ENCODE data around the gene SLC25A51. TPM values are rescaled to one million over a fixed set of nuclear protein-coding genes. Genes with fewer than 3 reads are reported as not detected.

Gene SLC25A51
- total RNA-seq, 1 donor = 82.8 TPM

DNA sequence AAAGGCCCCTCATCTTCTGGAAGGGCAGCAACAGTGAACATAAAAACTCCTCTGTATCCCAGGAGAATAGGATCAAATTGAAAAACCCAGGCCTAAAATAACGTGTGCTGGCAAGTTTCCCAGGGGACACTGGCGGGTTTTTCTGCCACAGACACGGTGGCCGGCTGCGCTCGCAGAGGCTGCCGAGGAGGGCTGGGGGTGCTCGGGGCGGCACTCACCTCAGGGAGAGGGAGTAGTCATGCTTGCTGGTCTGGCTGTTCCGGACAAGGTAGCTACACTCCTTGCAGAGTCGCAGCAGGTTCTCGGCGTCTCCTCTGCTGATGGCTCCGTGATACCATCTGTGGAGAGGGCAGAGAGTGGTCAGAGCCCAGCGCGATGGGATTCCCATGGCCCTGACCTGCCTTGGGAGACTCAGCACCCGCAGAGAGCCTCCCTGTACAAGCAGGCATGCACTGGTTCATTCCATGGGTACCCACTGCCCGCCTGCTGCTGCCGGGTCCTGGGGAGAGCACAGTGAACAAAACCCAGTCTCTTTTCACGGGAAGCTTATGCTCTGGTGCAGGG lies 44.6 kb upstream of the SLC25A51 start:
- TF ChIP-seq, protein P1, sequence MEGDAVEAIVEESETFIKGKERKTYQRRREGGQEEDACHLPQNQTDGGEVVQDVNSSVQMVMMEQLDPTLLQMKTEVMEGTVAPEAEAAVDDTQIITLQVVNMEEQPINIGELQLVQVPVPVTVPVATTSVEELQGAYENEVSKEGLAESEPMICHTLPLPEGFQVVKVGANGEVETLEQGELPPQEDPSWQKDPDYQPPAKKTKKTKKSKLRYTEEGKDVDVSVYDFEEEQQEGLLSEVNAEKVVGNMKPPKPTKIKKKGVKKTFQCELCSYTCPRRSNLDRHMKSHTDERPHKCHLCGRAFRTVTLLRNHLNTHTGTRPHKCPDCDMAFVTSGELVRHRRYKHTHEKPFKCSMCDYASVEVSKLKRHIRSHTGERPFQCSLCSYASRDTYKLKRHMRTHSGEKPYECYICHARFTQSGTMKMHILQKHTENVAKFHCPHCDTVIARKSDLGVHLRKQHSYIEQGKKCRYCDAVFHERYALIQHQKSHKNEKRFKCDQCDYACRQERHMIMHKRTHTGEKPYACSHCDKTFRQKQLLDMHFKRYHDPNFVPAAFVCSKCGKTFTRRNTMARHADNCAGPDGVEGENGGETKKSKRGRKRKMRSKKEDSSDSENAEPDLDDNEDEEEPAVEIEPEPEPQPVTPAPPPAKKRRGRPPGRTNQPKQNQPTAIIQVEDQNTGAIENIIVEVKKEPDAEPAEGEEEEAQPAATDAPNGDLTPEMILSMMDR (IDR thresholded peaks at IDR 0.05; ENCODE audit: insufficient read depth, low read length) = no peak
- no peak overlapping the region for H3K4me3 ChIP-seq (ENCODE audit: low read depth, low read length)
- DNase-seq (ENCODE audit: low read depth) = no peak

GRCh38 chr9:37947977-37948376 lies 44.0 kb upstream of the SLC25A51 start:
- no peak overlapping the region for H3K4me3 ChIP-seq (ENCODE audit: low read depth, low read length)
- TF ChIP-seq, protein P1 (IDR thresholded peaks at IDR 0.05; ENCODE audit: insufficient read depth, low read length) = no peak
- DNase-seq (ENCODE audit: low read depth) = no peak

GRCh38 chr9:37947471-37947870 lies 43.5 kb upstream of the SLC25A51 start:
- DNase-seq (ENCODE audit: low read depth) = no peak
- TF ChIP-seq, protein P1 (IDR thresholded peaks at IDR 0.05; ENCODE audit: insufficient read depth, low read length) = no peak
- H3K4me3 ChIP-seq (ENCODE audit: low read depth, low read length) = no peak overlapping the region

- H3K4me3 ChIP-seq (ENCODE audit: low read depth, low read length) = no peak overlapping the region
- no peak for DNase-seq (ENCODE audit: low read depth)
- TF ChIP-seq, protein P1 (IDR thresholded peaks at IDR 0.05; ENCODE audit: insufficient read depth, low read length) = no peak
Measured at GRCh38 chr9:37946971-37947370, 43.0 kb upstream of the SLC25A51 start.

- no peak overlapping the region for H3K4me3 ChIP-seq (ENCODE audit: low read depth, low read length)
- TF ChIP-seq, protein P1 (IDR thresholded peaks at IDR 0.05; ENCODE audit: insufficient read depth, low read length) = no peak
- no peak for DNase-seq (ENCODE audit: low read depth)
Measured at GRCh38 chr9:37946041-37946440, 42.1 kb upstream of the SLC25A51 start.

- TF ChIP-seq, protein P1 (IDR thresholded peaks at IDR 0.05; ENCODE audit: insufficient read depth, low read length) = no peak
- H3K4me3 ChIP-seq (ENCODE audit: low read depth, low read length) = no peak overlapping the region
- DNase-seq (ENCODE audit: low read depth) = no peak
Measured at GRCh38 chr9:37944671-37945481, 40.9 kb upstream of the SLC25A51 start.
